Measurements from ENCODE around the gene TAS2R16. TPM values are rescaled to one million over a fixed set of nuclear protein-coding genes. Genes with fewer than 3 reads are reported as not detected.

TAS2R16 gene
- total and polyA plus RNA-seq, 8 donors = not detected

DNA sequence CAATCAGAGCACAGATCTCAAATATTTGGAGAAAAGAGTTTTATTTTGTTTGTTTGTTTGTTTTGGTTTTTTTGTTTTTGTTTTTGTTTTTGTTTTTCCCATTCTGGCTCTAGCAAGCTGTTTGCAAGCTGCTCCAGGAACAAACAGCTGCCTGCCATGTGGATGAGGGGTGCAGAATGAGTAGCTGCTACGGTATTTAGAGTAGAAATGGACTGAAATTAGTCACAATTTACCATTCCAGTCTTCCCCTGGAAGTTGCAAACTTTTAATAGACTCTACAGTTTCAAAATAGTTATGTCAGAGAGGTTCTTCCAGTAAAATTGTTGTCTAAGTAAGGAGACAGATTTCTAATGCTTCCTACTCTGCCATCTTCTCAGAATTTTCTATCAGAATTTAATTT lies 27.1 kb upstream of the TAS2R16 start:
- H3K4me1 ChIP-seq = no peaks in the 10 kb centered on the region
- H3K4me3 ChIP-seq = no peak overlapping the region
- peaks cover 0 to 14% of the 10 kb centered on the region in 2 donors for H3K9me3 ChIP-seq
- intact Hi-C loops (cut with DNase I) = no loop called here
- no peaks in the 10 kb centered on the region for H3K36me3 ChIP-seq
- DNase-seq (no peak), ATAC-seq (no peak)
- no peak overlapping the region for H3K27ac ChIP-seq
- TF ChIP-seq, protein P1, sequence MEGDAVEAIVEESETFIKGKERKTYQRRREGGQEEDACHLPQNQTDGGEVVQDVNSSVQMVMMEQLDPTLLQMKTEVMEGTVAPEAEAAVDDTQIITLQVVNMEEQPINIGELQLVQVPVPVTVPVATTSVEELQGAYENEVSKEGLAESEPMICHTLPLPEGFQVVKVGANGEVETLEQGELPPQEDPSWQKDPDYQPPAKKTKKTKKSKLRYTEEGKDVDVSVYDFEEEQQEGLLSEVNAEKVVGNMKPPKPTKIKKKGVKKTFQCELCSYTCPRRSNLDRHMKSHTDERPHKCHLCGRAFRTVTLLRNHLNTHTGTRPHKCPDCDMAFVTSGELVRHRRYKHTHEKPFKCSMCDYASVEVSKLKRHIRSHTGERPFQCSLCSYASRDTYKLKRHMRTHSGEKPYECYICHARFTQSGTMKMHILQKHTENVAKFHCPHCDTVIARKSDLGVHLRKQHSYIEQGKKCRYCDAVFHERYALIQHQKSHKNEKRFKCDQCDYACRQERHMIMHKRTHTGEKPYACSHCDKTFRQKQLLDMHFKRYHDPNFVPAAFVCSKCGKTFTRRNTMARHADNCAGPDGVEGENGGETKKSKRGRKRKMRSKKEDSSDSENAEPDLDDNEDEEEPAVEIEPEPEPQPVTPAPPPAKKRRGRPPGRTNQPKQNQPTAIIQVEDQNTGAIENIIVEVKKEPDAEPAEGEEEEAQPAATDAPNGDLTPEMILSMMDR (IDR thresholded peaks at IDR 0.05) = no peak
- no peaks in the 10 kb centered on the region for H3K27me3 ChIP-seq

- no peaks in the 10 kb centered on the region for H3K4me1 ChIP-seq
- intact Hi-C loops (cut with DNase I) = no loop called here
- TF ChIP-seq, protein P1 (IDR thresholded peaks at IDR 0.05) = no peak
- DNase-seq (no peak), ATAC-seq (no peak)
- H3K9me3 ChIP-seq = peaks cover 0 to 4% of the 10 kb centered on the region in 2 donors
- H3K27ac ChIP-seq = no peak overlapping the region
- H3K36me3 ChIP-seq = no peaks in the 10 kb centered on the region
- no peaks in the 10 kb centered on the region for H3K27me3 ChIP-seq
- H3K4me3 ChIP-seq = no peak overlapping the region
These were observed 16.9 kb upstream of the TAS2R16 start for GRCh38 chr7:123012435-123012834.

DNA sequence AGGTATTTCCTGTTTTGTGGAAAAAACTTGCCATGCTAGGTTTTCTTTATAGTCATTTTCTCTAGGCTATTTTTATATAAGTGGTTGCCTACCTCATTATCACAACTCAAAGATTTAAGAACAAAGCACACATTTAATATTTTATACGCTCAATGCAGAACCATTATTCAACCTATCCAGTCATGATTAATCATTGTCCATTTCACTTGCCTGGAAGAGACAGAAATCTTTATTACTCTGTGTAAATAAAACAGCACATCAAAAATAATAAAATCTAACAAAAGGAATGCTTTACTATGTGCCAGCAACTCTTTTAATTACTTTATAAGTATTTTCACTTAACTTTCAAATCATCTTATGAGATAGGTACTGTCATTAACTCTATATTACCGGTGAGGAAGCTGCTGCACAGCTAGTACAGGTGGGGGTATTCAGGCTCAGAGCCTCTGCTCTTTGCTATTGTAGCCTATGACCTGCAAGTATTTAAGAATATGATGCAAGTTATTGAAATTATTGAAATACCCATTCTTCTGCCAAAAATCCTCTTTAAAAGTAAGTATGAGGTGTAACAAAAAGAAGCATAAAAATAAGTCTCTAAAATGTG lies 16.4 kb upstream of the TAS2R16 start:
- Histone ChIP-seq H3K9me3 (peaks cover 0 to 4% of the 10 kb centered on the region in 2 donors), H3K27me3 (no peaks in the 10 kb centered on the region), H3K27ac (no peak overlapping the region), H3K4me3 (no peak overlapping the region), H3K36me3 (no peaks in the 10 kb centered on the region), H3K4me1 (no peaks in the 10 kb centered on the region)
- ATAC-seq = no peak
- no peak for DNase-seq
- TF ChIP-seq, protein P1 (IDR thresholded peaks at IDR 0.05) = no peak
- intact Hi-C loops (cut with DNase I) = no loop called here

DNA sequence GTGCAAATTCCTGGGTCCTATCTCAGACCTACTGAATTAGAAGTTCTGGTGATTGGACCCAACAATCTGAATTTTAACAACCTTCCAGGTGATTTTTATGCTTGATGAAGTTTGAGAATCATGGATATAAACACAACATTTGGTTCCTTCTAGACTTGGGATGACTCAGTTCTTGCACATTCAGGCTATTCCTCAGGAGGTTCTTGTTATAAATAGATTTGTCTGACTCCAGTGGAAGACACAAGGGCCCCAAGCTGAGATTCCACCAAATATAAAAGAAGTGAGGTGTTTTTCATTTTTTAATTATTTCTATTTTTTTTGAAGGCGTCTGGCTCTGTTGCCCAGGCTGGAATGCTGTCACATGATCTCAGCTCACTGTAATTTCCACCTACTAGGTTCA lies 9.4 kb upstream of the TAS2R16 start:
- ATAC-seq (no peak), DNase-seq (no peak)
- H3K4me1 ChIP-seq = no peaks in the 10 kb centered on the region
- H3K36me3 ChIP-seq = no peaks in the 10 kb centered on the region
- intact Hi-C loops (cut with DNase I) = no loop called here
- TF ChIP-seq, protein P1 (IDR thresholded peaks at IDR 0.05) = no peak
- no peaks in the 10 kb centered on the region for H3K9me3 ChIP-seq
- no peaks in the 10 kb centered on the region for H3K27me3 ChIP-seq
- no peak overlapping the region for H3K27ac ChIP-seq
- H3K4me3 ChIP-seq = no peak overlapping the region

DNA sequence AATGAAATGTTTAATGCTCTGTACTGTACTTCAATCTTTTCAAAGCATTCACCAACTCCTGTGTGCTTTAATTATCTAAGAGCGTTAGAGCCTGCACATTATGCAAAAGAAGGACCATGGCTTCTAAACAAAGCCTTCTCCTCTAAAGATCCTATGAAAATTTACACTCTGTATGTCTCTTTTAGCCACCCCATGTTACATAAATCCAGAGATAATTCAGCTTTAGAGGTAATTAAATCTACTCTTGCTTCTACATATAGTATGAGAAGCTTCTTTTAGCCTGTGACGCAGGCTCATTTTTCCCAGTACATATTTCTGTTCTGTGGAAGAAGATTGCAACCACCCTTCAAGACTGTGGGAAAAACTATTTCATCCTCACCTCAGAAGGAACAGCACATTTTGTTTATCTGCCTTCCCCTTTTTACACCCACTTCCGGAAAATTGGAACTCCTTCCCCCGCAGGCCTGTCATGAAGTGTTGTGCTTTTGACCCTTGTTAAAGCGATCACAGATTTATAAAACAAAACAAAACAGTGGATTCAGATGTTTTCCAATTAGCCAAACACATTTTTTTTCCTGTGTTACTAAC lies 8.1 kb upstream of the TAS2R16 start:
- H3K27ac ChIP-seq = no peak overlapping the region
- ATAC-seq = no peak
- H3K36me3 ChIP-seq = no peaks in the 10 kb centered on the region
- no peaks in the 10 kb centered on the region for H3K9me3 ChIP-seq
- TF ChIP-seq, protein P1 (IDR thresholded peaks at IDR 0.05) = no peak
- no peaks in the 10 kb centered on the region for H3K27me3 ChIP-seq
- intact Hi-C loops (cut with DNase I) = no loop called here
- DNase-seq = no peak
- no peaks in the 10 kb centered on the region for H3K4me1 ChIP-seq
- H3K4me3 ChIP-seq = no peak overlapping the region

Measured in left lung (tissue), 10 donors.